Naive thymus-derived CD4-positive, alpha-beta T cell (primary cell): Measurements from ENCODE around the gene HSF2BP. TPM values are rescaled to one million over a fixed set of nuclear protein-coding genes. Genes with fewer than 3 reads are reported as not detected.
"Not testable (repeated sequence)": the region's sequence is repeated elsewhere in the genome, so short reads cannot be mapped to it uniquely, and the experiment has no call there.

Experiments
- ATAC-seq: fragments of 150-1000 bp; cut with Tn5 transposase; 2 replicates; pipeline ENCODE4 v1.10.0; 2021; ENCODE audit warnings: mild to moderate bottlenecking, moderate library complexity
- CTCF ChIA-PET: fragments of 350-600 bp; sonication (Branson Sonifier 250); formaldehyde crosslinking; loops from one replicate; lab custom pipeline; 2021; ENCODE audit warnings: antibody characterized with exemption; lab: Charles Lee
- POLR2A ChIA-PET: fragments of 350-600 bp; sonication (Branson Sonifier 250); formaldehyde crosslinking; loops from one replicate; lab custom pipeline; 2021; ENCODE audit warnings: antibody characterized with exemption, inconsistent platforms; lab: Charles Lee
- DNase-seq, 9 donors: peaks; one replicate each; pipeline versions ENCODE4 v3.0.0 to v3.0.0-alpha.2; 2020 to 2022; ENCODE audit warnings: mixed read lengths in 1 of 9
- H3K27ac ChIP-seq: one replicate; pipeline ENCODE4 v1.7.0; 2013; ENCODE audit warnings: mild to moderate bottlenecking, low read depth, low read length, moderate library complexity
- H3K27me3 ChIP-seq, 2 donors: one replicate each; pipeline ENCODE4 v1.7.0; 2013; ENCODE audit warnings: low read length in 2 of 2, mild to moderate bottlenecking in 2 of 2, moderate library complexity in 2 of 2; ENCODE audit not compliant: control insufficient read depth in 2 of 2, insufficient read depth in 2 of 2
- H3K36me3 ChIP-seq, 3 experiments: 1 replicate in 2 of 3; 2 replicates in 1 of 3; pipeline ENCODE4 v1.7.0; 2013; ENCODE audit warnings: low read length in 3 of 3, mild to moderate bottlenecking in 3 of 3, moderate library complexity in 1 of 3; ENCODE audit not compliant: insufficient read depth in 3 of 3, control insufficient read depth in 2 of 3
- H3K4me1 ChIP-seq, 2 donors: one replicate each; pipeline ENCODE4 v1.7.0; 2013; ENCODE audit warnings: low read length in 2 of 2, mild to moderate bottlenecking in 2 of 2, moderate library complexity in 1 of 2; ENCODE audit not compliant: control insufficient read depth in 2 of 2, insufficient read depth in 2 of 2
- H3K4me3 ChIP-seq: 2 replicates; pipeline ENCODE4 v1.7.0; 2013; ENCODE audit warnings: mild to moderate bottlenecking, low read length
- H3K9me3 ChIP-seq, 3 experiments: 1 replicate in 2 of 3; 2 replicates in 1 of 3; pipeline ENCODE4 v1.7.0; 2013; ENCODE audit warnings: low read length in 3 of 3; ENCODE audit not compliant: control insufficient read depth in 2 of 3
- H3K27ac Mint-ChIP-seq, 9 donors: one replicate each; pipeline ENCODE4 v1.8.0; 2020 to 2022; ENCODE audit warnings: mixed read lengths in 9 of 9, mild to moderate bottlenecking in 8 of 9, moderate library complexity in 5 of 9, inconsistent platforms in 2 of 9
- H3K27me3 Mint-ChIP-seq, 5 donors: one replicate each; pipeline ENCODE4 v1.8.0; 2021 to 2022; ENCODE audit warnings: mixed read lengths in 5 of 5, mild to moderate bottlenecking in 1 of 5
- H3K36me3 Mint-ChIP-seq, 5 donors: one replicate each; pipeline ENCODE4 v1.8.0; 2020 to 2022; ENCODE audit warnings: mixed read lengths in 5 of 5, mild to moderate bottlenecking in 3 of 5, inconsistent platforms in 1 of 5
- H3K4me1 Mint-ChIP-seq, 7 donors: one replicate each; pipeline ENCODE4 v1.8.0; 2020 to 2022; ENCODE audit warnings: mixed read lengths in 7 of 7, mild to moderate bottlenecking in 3 of 7, inconsistent platforms in 1 of 7
- H3K4me3 Mint-ChIP-seq, 10 donors: one replicate each; pipeline ENCODE4 v1.8.0; 2020 to 2022; ENCODE audit warnings: mild to moderate bottlenecking in 10 of 10, mixed read lengths in 10 of 10, moderate library complexity in 6 of 10, inconsistent platforms in 2 of 10
- H3K9me3 Mint-ChIP-seq, 11 donors: one replicate each; pipeline ENCODE4 v1.8.0; 2020 to 2022; ENCODE audit warnings: mixed read lengths in 11 of 11, mild to moderate bottlenecking in 4 of 11, inconsistent platforms in 1 of 11, moderate library complexity in 1 of 11
- intact Hi-C, 2 donors: fragments of 100-400 bp; cut with micrococcal nuclease; formaldehyde crosslinking; loops; one replicate each; pipeline ENCODE4 v1.15.1; 2023
- polyA plus RNA-seq, 2 donors: library from polyadenylated mRNA; unstranded; fragments of 300-500 nt; fragmentation: Illumina TruSeq; gene quantifications; one replicate each; pipeline ENCODE4 v1.2.3, GENCODE V29; 2021
- total RNA-seq, 6 experiments: library from RNA in 5 of 6; stranded (reverse) in 5 of 6; gene quantifications; 1 replicate in 5 of 6; 2 replicates in 1 of 6; pipeline ENCODE4 v1.2.3 and lab custom pipeline; 2021 to 2026

The HSF2BP gene
- total and polyA plus RNA-seq, 7 experiments from 2014 or later: 0.28 to 1.4 (median 0.81) TPM

- Mint-ChIP-seq H3K27ac (no peak overlapping the region), H3K27me3 (peaks cover 0 to 36% (median 0%) of the 10 kb centered on the region in 5 donors), H3K4me1 (peaks cover 0 to 16% (median 7%) of the 10 kb centered on the region in 7 donors), H3K9me3 (no peaks in the 10 kb centered on the region), H3K36me3 (peaks cover 0 to 4% (median 0%) of the 10 kb centered on the region in 5 donors), H3K4me3 (no peak overlapping the region)
- intact Hi-C loops: loop anchor here in 1 of 2 donors (5.0 kb wide), 1 partner anchor 50 kb away; no protein-coding TSS in a partner anchor
- Histone ChIP-seq H3K4me3 (no peak overlapping the region), H3K27ac (no peak overlapping the region), H3K9me3 (no peaks in the 10 kb centered on the region), H3K36me3 (no peaks in the 10 kb centered on the region), H3K27me3 (no peaks in the 10 kb centered on the region), H3K4me1 (peaks cover 0 to 2% of the 10 kb centered on the region in 2 donors)
- DNase-seq (no peak), ATAC-seq (no peak)
- POLR2A ChIA-PET: no interaction called here
- CTCF ChIA-PET: no interaction called here
These were observed 62.2 kb downstream of the HSF2BP start for GRCh38 chr21:43597052-43597451.

GRCh38 chr21:43596616-43597015, 62.7 kb downstream of the HSF2BP start:
- CTCF ChIA-PET: no interaction called here
- no peaks in the 10 kb centered on the region for H3K9me3 ChIP-seq

DNA sequence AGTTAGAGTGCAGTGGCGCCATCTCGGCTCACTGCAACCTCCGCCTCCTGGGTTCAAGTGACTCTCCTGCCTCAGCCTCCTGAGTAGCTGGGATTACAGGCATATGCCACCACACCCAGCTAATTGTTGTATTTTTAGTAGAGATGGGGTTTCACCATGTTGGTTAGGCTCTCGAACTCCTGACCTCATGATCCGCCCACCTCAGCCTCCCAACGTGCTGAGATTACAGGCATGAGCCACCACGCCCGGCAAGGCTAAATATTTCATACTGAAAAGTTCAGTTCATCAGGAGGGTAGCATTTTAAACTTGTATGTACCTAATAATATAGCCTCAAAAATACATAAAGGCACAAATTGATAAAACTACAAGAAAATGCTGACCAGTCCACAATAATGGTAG, 63.5 kb downstream of the HSF2BP start:
- Mint-ChIP-seq H3K4me1 (peaks cover 0 to 12% (median 3%) of the 10 kb centered on the region in 7 donors), H3K27me3 (peaks cover 0 to 34% (median 0%) of the 10 kb centered on the region in 5 donors)
- ATAC-seq, H3K9me3 Mint-ChIP-seq, H3K4me1 ChIP-seq, H3K27ac Mint-ChIP-seq, CTCF ChIA-PET, H3K4me3 Mint-ChIP-seq, H3K27ac ChIP-seq, H3K4me3 ChIP-seq, H3K36me3 Mint-ChIP-seq, H3K27me3 ChIP-seq, DNase-seq, H3K36me3 ChIP-seq, POLR2A ChIA-PET, H3K9me3 ChIP-seq: not testable (repeated sequence)
- intact Hi-C loops: loop anchor here in 1 of 2 donors (5.0 kb wide), 1 partner anchor 52 kb away; no protein-coding TSS in a partner anchor

More at GRCh38 chr21:43596616-43597015, 62.7 kb downstream of the HSF2BP start:
- H3K4me3 Mint-ChIP-seq: no peak overlapping the region
- intact Hi-C loops: loop anchor here in 1 of 2 donors (5.0 kb wide), 1 partner anchor 51 kb away; no protein-coding TSS in a partner anchor
- Histone ChIP-seq H3K27ac (no peak overlapping the region), H3K4me3 (no peak overlapping the region), H3K36me3 (no peaks in the 10 kb centered on the region), H3K4me1 (no peaks in the 10 kb centered on the region), H3K27me3 (no peaks in the 10 kb centered on the region)
- H3K9me3 Mint-ChIP-seq: no peaks in the 10 kb centered on the region
- peaks cover 0 to 36% (median 0%) of the 10 kb centered on the region in 5 donors for H3K27me3 Mint-ChIP-seq
- H3K27ac Mint-ChIP-seq: no peak overlapping the region
- DNase-seq (no peak), ATAC-seq (no peak)
- peaks cover 0 to 4% (median 0%) of the 10 kb centered on the region in 5 donors for H3K36me3 Mint-ChIP-seq
- POLR2A ChIA-PET: no interaction called here
- peaks cover 0 to 12% (median 3%) of the 10 kb centered on the region in 7 donors for H3K4me1 Mint-ChIP-seq

GRCh38 chr21:43593078-43593477, 66.2 kb downstream of the HSF2BP start:
- Histone ChIP-seq H3K9me3 (no peaks in the 10 kb centered on the region), H3K27ac (no peak overlapping the region), H3K4me1 (no peaks in the 10 kb centered on the region), H3K27me3 (no peaks in the 10 kb centered on the region), H3K4me3 (no peak overlapping the region), H3K36me3 (no peaks in the 10 kb centered on the region)
- no peak for DNase-seq
- intact Hi-C loops: no loop called here
- Mint-ChIP-seq H3K4me3 (no peak overlapping the region), H3K27ac (peak overlapping the region in 1 of 9 donors; percentile 14), H3K9me3 (no peaks in the 10 kb centered on the region), H3K27me3 (peaks cover 0 to 45% (median 0%) of the 10 kb centered on the region in 5 donors), H3K36me3 (peaks cover 0 to 4% (median 0%) of the 10 kb centered on the region in 5 donors), H3K4me1 (no peaks in the 10 kb centered on the region)
- CTCF ChIA-PET: no interaction called here
- POLR2A ChIA-PET: no interaction called here
- no peak for ATAC-seq

GRCh38 chr21:43591571-43591970, 67.7 kb downstream of the HSF2BP start:
- no peak overlapping the region for H3K27ac ChIP-seq
- Mint-ChIP-seq H3K27me3 (peaks cover 0 to 40% (median 0%) of the 10 kb centered on the region in 5 donors), H3K9me3 (no peaks in the 10 kb centered on the region), H3K36me3 (peaks cover 0 to 4% (median 0%) of the 10 kb centered on the region in 5 donors), H3K27ac (no peak overlapping the region), H3K4me1 (no peaks in the 10 kb centered on the region), H3K4me3 (no peak overlapping the region)
- POLR2A ChIA-PET: no interaction called here
- H3K36me3 ChIP-seq: no peaks in the 10 kb centered on the region
- no peaks in the 10 kb centered on the region for H3K27me3 ChIP-seq
- H3K4me1 ChIP-seq: no peaks in the 10 kb centered on the region
- intact Hi-C loops: no loop called here
- no peak for DNase-seq
- CTCF ChIA-PET: no interaction called here
- no peak for ATAC-seq
- H3K9me3 ChIP-seq: no peaks in the 10 kb centered on the region
- H3K4me3 ChIP-seq: no peak overlapping the region

GRCh38 chr21:43590194-43590593, 69.1 kb downstream of the HSF2BP start:
- H3K36me3 Mint-ChIP-seq: peaks cover 0 to 3% (median 0%) of the 10 kb centered on the region in 5 donors
- POLR2A ChIA-PET: interaction anchor here (0.6 kb wide), 1 partner anchor 616 kb away, joined by 3 read pairs; no protein-coding TSS in a partner anchor
- no peak overlapping the region for H3K27ac Mint-ChIP-seq
- DNase-seq (no peak), ATAC-seq (no peak)
- H3K9me3 Mint-ChIP-seq: no peaks in the 10 kb centered on the region
- H3K4me1 Mint-ChIP-seq: peaks cover 0 to 7% (median 0%) of the 10 kb centered on the region in 7 donors
- H3K27me3 Mint-ChIP-seq: peaks cover 0 to 37% (median 7%) of the 10 kb centered on the region in 5 donors
- H3K27me3 ChIP-seq: no peaks in the 10 kb centered on the region
- intact Hi-C loops: no loop called here
- no peak overlapping the region for H3K4me3 Mint-ChIP-seq
- no peaks in the 10 kb centered on the region for H3K36me3 ChIP-seq
- no peak overlapping the region for H3K4me3 ChIP-seq
- no peaks in the 10 kb centered on the region for H3K4me1 ChIP-seq
- H3K9me3 ChIP-seq: no peaks in the 10 kb centered on the region
- CTCF ChIA-PET: no interaction called here
- no peak overlapping the region for H3K27ac ChIP-seq

DNA sequence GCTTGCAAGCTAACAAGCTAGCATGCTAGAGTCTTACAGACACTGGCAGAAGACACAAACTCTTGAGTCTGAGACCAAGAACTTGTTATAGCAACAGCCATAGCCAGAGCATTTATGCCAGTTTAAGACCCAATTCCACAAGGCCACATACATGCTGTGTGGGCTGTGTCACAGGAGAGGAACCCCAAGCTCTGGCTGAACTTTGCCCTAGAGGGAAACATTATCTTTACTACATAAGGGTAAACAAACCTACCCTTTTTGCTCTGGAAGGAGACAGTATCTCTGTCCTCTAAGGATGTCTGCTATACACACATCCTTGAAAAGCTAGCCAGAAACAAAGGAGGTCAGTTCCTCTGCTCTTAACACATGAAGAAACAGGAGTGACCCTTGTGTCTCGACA, 70.3 kb downstream of the HSF2BP start:
- ATAC-seq (no peak), DNase-seq (no peak)
- H3K9me3 ChIP-seq: no peaks in the 10 kb centered on the region
- H3K4me1 ChIP-seq: no peaks in the 10 kb centered on the region
- H3K9me3 Mint-ChIP-seq: no peaks in the 10 kb centered on the region
- ChIA-PET POLR2A (no interaction called here), CTCF (no interaction called here)
- no peaks in the 10 kb centered on the region for H3K27me3 ChIP-seq
- H3K4me1 Mint-ChIP-seq: peaks cover 0 to 7% (median 0%) of the 10 kb centered on the region in 7 donors
- H3K4me3 Mint-ChIP-seq: no peak overlapping the region
- H3K27me3 Mint-ChIP-seq: peaks cover 0 to 27% (median 7%) of the 10 kb centered on the region in 5 donors
- no peak overlapping the region for H3K4me3 ChIP-seq
- H3K27ac Mint-ChIP-seq: no peak overlapping the region
- H3K36me3 Mint-ChIP-seq: no peaks in the 10 kb centered on the region
- no peak overlapping the region for H3K27ac ChIP-seq
- intact Hi-C loops: no loop called here
- no peaks in the 10 kb centered on the region for H3K36me3 ChIP-seq
